Trophoblast cell (in vitro differentiated cells and primary cell): ENCODE data around the gene SLX1A.
"Not testable (repeated sequence)": the region's sequence is repeated elsewhere in the genome, so short reads cannot be mapped to it uniquely, and the experiment has no call there.

Experiments
- DNase-seq, 2 donors: peaks; one replicate each; pipeline ENCODE4 v3.0.0-alpha.2; 2016
- H2AFZ ChIP-seq: 2 replicates; pipeline ENCODE4 v1.6.1; 2013; ENCODE audit warnings: low read length, moderate library complexity, mild to moderate bottlenecking; ENCODE audit not compliant: insufficient read depth, poor library complexity
- H2AK5ac ChIP-seq: 2 replicates; pipeline ENCODE4 v1.6.1; 2013; ENCODE audit warnings: mild to moderate bottlenecking, low read length
- H2BK120ac ChIP-seq: 2 replicates; pipeline ENCODE4 v1.6.1; 2013; ENCODE audit warnings: low read length, mild to moderate bottlenecking, moderate library complexity; ENCODE audit not compliant: insufficient read depth, poor library complexity
- H2BK12ac ChIP-seq: 2 replicates; pipeline ENCODE4 v1.6.1; 2013; ENCODE audit warnings: mild to moderate bottlenecking, low read length, moderate library complexity
- H2BK5ac ChIP-seq: 2 replicates; pipeline ENCODE4 v1.6.1; 2013; ENCODE audit warnings: low read length, low read depth, moderate library complexity, mild to moderate bottlenecking; ENCODE audit not compliant: poor library complexity
- H3K14ac ChIP-seq: 2 replicates; pipeline ENCODE4 v1.6.1; 2013; ENCODE audit warnings: mild to moderate bottlenecking, low read length
- H3K18ac ChIP-seq: 2 replicates; pipeline ENCODE4 v1.6.1; 2013; ENCODE audit warnings: mild to moderate bottlenecking, low read length
- H3K23ac ChIP-seq: 2 replicates; pipeline ENCODE4 v1.6.1; 2013; ENCODE audit warnings: low read length
- H3K27ac ChIP-seq: 2 replicates; pipeline ENCODE4 v1.5.1; 2013; ENCODE audit warnings: low read depth, mild to moderate bottlenecking, inconsistent platforms, low read length, moderate library complexity
- H3K27me3 ChIP-seq: 2 replicates; pipeline ENCODE4 v1.6.1; 2013; ENCODE audit warnings: inconsistent platforms, mild to moderate bottlenecking, low read length, moderate library complexity; ENCODE audit not compliant: insufficient read depth
- H3K36me3 ChIP-seq, 2 experiments: 1 replicate in 1 of 2; 2 replicates in 1 of 2; pipeline ENCODE4 v1.6.1; 2013; ENCODE audit warnings: low read length in 2 of 2, mild to moderate bottlenecking in 2 of 2, moderate library complexity in 1 of 2; ENCODE audit not compliant: insufficient read depth in 2 of 2, control insufficient read depth in 1 of 2
- H3K4ac ChIP-seq: 2 replicates; pipeline ENCODE4 v1.6.1; 2013; ENCODE audit warnings: low read depth, mild to moderate bottlenecking, low read length, moderate library complexity
- H3K4me1 ChIP-seq, 2 experiments: 1 replicate in 1 of 2; 2 replicates in 1 of 2; pipeline ENCODE4 v1.6.1; 2013; ENCODE audit warnings: low read length in 2 of 2, mild to moderate bottlenecking in 2 of 2, moderate library complexity in 1 of 2; ENCODE audit not compliant: insufficient read depth in 2 of 2, control insufficient read depth in 1 of 2
- H3K4me2 ChIP-seq: 2 replicates; pipeline ENCODE4 v1.6.1; 2013; ENCODE audit warnings: inconsistent platforms, mild to moderate bottlenecking, low read length, moderate library complexity
- H3K4me3 ChIP-seq: 2 replicates; pipeline ENCODE4 v1.5.1; 2013; ENCODE audit warnings: mild to moderate bottlenecking, low read depth, low read length, inconsistent platforms
- H3K79me1 ChIP-seq: one replicate; pipeline ENCODE4 v1.6.1; 2013; ENCODE audit warnings: low read length
- H3K79me2 ChIP-seq: 2 replicates; pipeline ENCODE4 v1.6.1; 2013; ENCODE audit warnings: low read length, mild to moderate bottlenecking; ENCODE audit not compliant: control insufficient read depth, insufficient read depth, poor library complexity
- H3K9ac ChIP-seq: 2 replicates; pipeline ENCODE4 v1.6.1; 2013; ENCODE audit warnings: mild to moderate bottlenecking, low read length
- H3K9me3 ChIP-seq: 2 replicates; pipeline ENCODE4 v1.6.1; 2013; ENCODE audit warnings: low read depth, mild to moderate bottlenecking, control low read depth, inconsistent platforms, low read length; ENCODE audit not compliant: insufficient read depth
- H4K12ac ChIP-seq: 2 replicates; pipeline ENCODE4 v1.6.1; 2013; ENCODE audit warnings: low read depth, mild to moderate bottlenecking, low read length, moderate library complexity
- H4K8ac ChIP-seq: 2 replicates; pipeline ENCODE4 v1.6.1; 2013; ENCODE audit warnings: low read depth, mild to moderate bottlenecking, low read length, moderate library complexity
- H4K91ac ChIP-seq: one replicate; pipeline ENCODE4 v1.6.1; 2013; ENCODE audit warnings: low read depth, mild to moderate bottlenecking, low read length, moderate library complexity
- WGBS: extraction: QIAGEN DNeasy Blood & Tissue Kit; methylation state at CpG from one replicate; pipeline ENCODE4 v1.1.7; 2013; ENCODE audit warnings: missing lambda C conversion rate; ENCODE audit not compliant: insufficient read length, insufficient coverage; ENCODE audit errors: extremely low coverage; 5-methylcytosine and 5-hydroxymethylcytosine counted together

The SLX1A gene

DNA sequence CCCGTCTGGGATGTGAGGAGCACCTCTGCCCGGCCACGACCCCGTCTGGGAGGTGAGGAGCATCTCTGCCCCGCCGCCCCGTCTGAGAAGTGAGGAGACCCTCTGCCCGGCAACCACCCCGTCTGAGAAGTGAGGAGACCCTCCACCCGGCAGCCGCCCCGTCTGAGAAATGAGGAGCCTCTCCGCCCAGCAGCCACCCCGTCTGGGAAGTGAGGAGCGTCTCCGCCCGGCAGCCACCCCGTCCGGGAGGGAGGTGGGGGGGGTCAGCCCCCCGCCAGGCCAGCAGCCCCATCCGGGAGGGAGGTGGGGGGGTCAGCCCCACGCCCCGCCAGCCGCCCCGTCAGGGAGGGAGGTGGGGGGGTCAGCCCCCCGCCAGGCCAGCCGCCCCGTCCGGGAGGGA, 24.9 kb upstream of the SLX1A start:
- H3K79me1 ChIP-seq, H3K9me3 ChIP-seq, H3K4me3 ChIP-seq, H3K18ac ChIP-seq, H2BK5ac ChIP-seq, H4K8ac ChIP-seq, H2BK120ac ChIP-seq, H3K36me3 ChIP-seq, H2AK5ac ChIP-seq, H3K23ac ChIP-seq, H4K12ac ChIP-seq, H3K14ac ChIP-seq, H3K4me2 ChIP-seq, H2AFZ ChIP-seq, H4K91ac ChIP-seq, H3K9ac ChIP-seq, H2BK12ac ChIP-seq, H3K27me3 ChIP-seq, H3K27ac ChIP-seq, DNase-seq, H3K4ac ChIP-seq, H3K79me2 ChIP-seq, H3K4me1 ChIP-seq: not testable (repeated sequence)
- WGBS = no CpG with 5 or more reads among the region's 29 CpGs

DNA sequence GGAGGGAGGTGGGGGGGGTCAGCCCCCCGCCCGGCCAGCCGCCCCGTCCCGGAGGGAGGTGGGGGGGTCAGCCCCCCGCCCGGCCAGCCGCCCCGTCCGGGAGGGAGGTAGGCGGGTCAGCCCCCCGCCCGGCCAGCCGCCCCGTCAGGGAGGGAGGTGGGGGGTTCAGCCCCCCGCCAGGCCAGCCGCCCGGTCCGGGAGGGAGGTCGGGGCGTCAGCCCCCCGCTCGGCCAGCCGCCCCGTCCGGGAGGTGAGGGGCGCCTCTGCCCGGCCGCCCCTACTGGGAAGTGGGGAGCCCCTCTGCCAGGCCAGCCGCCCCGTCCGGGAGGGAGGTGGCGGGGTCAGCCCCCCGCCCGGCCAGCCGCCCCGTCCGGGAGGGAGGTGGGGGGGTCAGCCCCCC, 24.3 kb upstream of the SLX1A start:
- not testable (repeated sequence) for H3K4me1 ChIP-seq, H3K27me3 ChIP-seq, H3K18ac ChIP-seq, H2BK120ac ChIP-seq, H4K91ac ChIP-seq, H4K8ac ChIP-seq, H4K12ac ChIP-seq, H2AK5ac ChIP-seq, H3K9ac ChIP-seq, H2BK12ac ChIP-seq, H2BK5ac ChIP-seq, H3K4ac ChIP-seq, H3K36me3 ChIP-seq, H3K79me2 ChIP-seq, H3K4me2 ChIP-seq, H3K4me3 ChIP-seq, H3K79me1 ChIP-seq, H2AFZ ChIP-seq, H3K9me3 ChIP-seq, H3K27ac ChIP-seq, DNase-seq, H3K14ac ChIP-seq, H3K23ac ChIP-seq
- no CpG with 5 or more reads among the region's 38 CpGs for WGBS

DNA sequence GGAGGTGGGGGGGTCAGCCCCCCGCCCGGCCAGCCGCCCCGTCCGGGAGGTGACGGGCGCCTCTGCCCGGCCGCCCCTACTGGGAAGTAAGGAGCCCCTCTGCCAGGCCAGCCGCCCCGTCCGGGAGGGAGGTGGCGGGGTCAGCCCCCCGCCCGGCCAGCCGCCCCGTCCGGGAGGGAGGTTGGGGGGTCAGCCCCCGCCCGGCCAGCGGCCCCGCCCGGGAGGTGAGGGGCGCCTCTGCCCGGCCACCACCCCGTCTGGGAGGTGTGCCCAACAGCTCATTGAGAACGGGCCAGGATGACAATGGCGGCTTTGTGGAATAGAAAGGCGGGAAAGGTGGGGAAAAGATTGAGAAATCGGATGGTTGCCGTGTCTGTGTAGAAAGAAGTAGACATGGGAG, 23.5 kb upstream of the SLX1A start:
- H3K14ac ChIP-seq, H2AK5ac ChIP-seq, H2BK5ac ChIP-seq, H4K8ac ChIP-seq, H3K36me3 ChIP-seq, H3K9me3 ChIP-seq, H3K4me1 ChIP-seq, H3K79me1 ChIP-seq, H3K27ac ChIP-seq, H3K9ac ChIP-seq, H4K12ac ChIP-seq, H3K18ac ChIP-seq, H3K4me2 ChIP-seq, H3K4me3 ChIP-seq, H2BK12ac ChIP-seq, H3K4ac ChIP-seq, H3K23ac ChIP-seq, DNase-seq, H4K91ac ChIP-seq, H2AFZ ChIP-seq, H3K27me3 ChIP-seq, H3K79me2 ChIP-seq, H2BK120ac ChIP-seq: not testable (repeated sequence)
- WGBS = no CpG with 5 or more reads among the region's 31 CpGs

DNA sequence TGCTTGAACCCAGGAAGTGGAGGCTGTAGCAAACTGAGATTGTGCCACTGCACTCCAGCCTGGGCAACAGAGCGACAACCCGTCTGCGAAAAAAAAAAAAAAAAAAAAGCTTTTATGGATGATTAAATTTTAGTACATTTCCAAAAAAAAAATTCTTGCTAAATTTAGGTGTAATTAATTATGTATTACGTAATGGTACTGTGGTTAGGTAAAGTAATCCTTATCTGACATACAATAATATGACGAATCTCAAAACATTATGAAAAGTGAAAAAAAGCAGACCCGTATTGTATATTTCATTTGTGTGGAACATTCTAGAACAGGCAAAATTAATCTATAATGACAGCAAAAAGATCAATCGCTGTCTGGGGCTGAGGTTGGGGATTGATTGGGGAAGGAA, 20.6 kb upstream of the SLX1A start:
- H2BK120ac ChIP-seq = no peak overlapping the region
- no peak overlapping the region for H4K8ac ChIP-seq
- H3K4me2 ChIP-seq = no peak overlapping the region
- H3K36me3 ChIP-seq = no peaks in the 10 kb centered on the region
- no peaks in the 10 kb centered on the region for H3K27me3 ChIP-seq
- H3K4ac ChIP-seq = no peak overlapping the region
- no peak overlapping the region for H3K27ac ChIP-seq
- DNase-seq = no peak
- H3K4me3 ChIP-seq = no peak overlapping the region
- no peak overlapping the region for H4K12ac ChIP-seq
- no peak overlapping the region for H2AFZ ChIP-seq
- no peaks in the 10 kb centered on the region for H3K79me1 ChIP-seq
- H3K4me1 ChIP-seq = no peaks in the 10 kb centered on the region
- H3K18ac ChIP-seq = no peak overlapping the region
- no peak overlapping the region for H3K23ac ChIP-seq
- H2BK12ac ChIP-seq = no peak overlapping the region
- no peaks in the 10 kb centered on the region for H3K9me3 ChIP-seq
- H2AK5ac ChIP-seq = no peak overlapping the region
- H3K79me2 ChIP-seq = no peaks in the 10 kb centered on the region
- H4K91ac ChIP-seq = no peak overlapping the region
- no CpG with 5 or more reads among the region's 7 CpGs for WGBS
- H3K14ac ChIP-seq = no peak overlapping the region
- H2BK5ac ChIP-seq = no peak overlapping the region
- no peak overlapping the region for H3K9ac ChIP-seq
